HG03469 (cell line): ENCODE results near the gene RNASE8.

Experiments used
- ATAC-seq: cut with Tn5 transposase; IDR thresholded peaks from one replicate; pipeline ENCODE4 v1.9.1; 2021; ENCODE audit warnings: mild to moderate bottlenecking, moderate library complexity, moderate number of reproducible peaks; ENCODE audit not compliant: unreplicated experiment

The RNASE8 gene

DNA sequence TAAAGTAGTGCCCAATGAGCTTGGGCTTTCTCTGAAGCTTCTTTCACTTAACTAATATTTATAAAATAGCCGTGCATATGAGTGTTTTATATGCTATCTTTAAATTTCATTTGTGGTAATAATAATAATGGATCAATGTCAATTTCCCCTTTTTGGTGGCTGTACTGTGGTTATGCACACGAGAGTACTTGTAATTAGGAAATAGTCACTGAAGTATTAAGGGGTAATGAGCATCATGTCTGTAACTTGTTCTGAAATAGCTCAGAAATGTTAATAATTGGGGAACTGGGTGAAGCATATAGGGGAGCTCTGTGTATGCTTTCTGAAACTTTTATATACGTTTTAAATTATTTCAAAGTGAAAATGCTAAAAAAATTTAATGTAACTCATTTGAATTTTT is 7.0 kb upstream of the RNASE8 start:
- ATAC-seq, result no peak

DNA sequence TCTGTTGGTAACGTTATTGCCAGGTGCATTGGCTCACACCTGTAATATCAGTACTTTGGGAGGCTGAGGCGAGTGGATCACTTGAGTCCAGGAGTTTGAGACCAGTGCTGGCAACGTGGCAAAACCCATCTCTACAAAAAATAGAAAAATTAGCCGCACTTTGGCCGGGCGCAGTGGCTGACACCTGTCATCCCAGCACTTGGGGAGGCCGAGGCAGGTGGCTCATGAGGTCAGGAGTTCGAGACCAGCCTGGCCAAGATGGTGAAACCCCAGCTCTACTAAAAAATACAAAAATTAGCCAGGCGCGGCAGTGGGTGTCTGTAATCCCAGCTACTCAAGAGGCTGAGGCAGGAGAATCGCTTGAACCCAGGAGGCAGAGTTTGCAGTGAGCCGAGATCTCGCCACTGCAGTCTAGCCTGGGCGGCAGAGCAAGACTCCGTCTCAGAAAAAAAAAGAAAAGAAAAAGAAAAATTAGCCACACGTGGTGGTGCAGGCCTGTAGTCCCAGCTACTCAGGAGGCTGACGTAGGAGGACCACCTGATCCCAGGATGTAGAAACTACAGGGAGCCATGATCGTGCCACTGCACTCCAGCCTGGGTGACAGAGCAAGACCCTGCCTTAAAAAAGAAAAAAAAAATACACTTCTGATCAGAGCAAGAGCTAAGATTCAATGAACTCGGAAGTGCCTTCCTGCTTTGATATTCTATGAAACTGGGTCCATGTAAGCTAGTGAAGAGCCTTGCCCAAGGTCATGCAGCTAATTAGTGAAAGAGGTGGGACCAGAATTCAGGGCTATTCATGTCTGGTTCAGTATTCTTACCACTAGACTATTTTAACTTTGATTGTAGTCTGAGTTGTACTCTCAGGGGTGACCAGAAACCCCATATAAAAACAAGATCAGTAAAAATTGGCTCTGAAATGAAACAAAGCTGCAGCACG is 4.2 kb upstream of the RNASE8 start:
- no peak for ATAC-seq

DNA sequence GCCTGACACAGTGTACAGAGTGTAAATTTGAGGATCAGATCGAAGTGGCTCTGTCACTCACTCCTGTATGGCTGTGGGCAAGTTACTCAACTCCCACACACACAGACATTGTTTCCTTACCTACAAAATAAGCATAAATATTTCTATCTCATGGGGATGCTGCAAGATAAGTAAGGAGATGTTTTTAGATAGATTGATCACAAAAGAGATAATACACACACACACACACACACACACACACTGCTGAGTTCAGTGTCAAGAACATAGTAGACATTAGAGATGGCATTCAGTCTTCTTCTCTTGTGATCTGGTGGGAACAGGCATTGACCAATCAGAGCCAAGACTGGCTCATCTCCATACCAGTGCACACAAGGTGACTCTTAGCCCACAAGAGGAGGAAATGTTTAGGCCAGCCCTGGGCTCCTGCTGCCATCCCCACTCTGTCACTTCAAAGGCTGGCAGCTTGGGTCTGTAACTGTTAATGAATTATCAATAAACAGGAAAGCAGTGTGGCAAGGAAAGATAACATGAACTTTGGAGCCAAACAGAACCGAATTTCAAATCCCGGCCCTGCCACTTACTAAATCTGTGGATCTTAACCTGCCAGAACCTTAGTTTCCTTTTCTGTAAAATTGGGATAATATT is 3.4 kb upstream of the RNASE8 start:
- no peak for ATAC-seq

DNA sequence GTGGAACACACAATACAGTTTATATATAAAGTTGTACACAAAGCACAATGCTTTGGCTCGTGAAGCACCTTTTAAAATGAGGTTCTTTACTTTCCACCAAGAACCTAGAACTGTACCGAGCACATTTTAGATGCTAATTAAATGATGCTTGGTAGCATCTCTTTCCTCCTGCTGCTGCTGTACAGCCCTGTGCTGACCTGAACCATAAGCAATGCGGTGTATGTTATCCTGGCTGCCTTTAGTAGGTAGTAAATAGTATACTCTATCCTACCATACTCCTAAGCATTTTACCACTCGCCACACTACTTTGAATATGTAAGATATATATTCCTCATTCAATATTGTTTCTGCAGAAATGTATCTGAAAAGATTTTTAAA is 2.9 kb upstream of the RNASE8 start:
- no peak for ATAC-seq

DNA sequence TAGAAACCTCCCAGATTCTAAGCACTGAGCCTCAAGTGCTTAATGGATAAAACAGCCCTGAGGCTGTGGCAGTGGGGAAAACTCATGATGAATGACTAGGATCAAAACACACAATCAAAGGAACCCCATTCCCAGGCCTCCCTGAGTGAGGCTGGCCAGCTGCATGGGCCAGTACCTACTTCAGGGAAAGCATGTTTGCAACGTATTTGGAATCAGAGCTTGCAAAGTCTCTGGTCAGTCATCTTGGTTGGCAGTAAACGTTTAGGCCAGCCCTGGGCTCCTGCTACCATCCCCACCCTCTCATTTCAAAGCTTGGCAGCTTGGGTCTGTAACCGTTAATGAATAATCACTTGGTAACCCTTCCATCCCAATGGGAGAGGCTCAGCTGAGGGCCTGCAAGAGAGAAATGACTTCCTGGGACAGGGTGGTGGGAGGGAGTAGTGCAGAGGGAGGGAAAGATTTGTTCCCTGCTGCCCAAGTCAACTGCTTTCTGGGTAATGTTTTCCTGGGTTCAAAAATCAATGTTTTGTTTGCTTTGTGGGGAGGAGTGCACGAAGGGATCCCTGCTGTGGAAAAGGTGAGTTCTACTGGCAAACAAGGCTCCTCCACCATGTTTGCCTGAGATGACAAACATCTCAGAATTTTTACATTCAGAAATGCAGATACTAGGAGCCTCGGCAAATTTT is 2.0 kb upstream of the RNASE8 start:
- no peak for ATAC-seq

DNA sequence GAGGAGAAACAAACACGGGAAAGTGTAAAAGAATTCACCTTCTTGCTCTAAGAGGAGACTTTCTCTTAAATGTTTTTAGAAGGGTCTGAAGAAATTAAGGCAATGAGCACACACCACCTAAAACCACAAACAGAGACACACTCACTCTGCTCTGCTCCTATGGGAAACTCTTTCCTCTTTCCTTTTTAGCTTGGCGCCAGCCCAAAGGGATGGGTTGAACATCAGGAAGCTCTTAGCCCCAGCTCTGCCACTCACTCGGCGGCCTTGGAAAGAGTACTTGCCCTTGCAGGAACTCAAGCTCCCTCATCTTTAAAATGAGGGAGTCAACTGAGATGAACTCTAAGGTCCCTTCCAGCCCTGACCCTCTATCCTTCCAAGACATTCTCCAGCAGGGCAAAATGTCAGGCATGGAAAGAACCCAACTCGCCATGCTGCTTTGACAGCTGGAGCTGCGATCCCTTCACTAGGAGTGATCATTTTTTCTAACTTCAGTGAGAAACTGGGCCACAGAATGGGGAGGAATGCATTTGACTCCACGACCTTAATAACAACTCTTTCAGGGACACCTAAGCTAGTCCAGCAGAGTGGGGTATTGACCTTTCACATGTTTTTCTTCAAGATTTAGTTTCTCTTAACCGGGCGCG is 980 bp upstream of the RNASE8 start:
- no peak for ATAC-seq

DNA sequence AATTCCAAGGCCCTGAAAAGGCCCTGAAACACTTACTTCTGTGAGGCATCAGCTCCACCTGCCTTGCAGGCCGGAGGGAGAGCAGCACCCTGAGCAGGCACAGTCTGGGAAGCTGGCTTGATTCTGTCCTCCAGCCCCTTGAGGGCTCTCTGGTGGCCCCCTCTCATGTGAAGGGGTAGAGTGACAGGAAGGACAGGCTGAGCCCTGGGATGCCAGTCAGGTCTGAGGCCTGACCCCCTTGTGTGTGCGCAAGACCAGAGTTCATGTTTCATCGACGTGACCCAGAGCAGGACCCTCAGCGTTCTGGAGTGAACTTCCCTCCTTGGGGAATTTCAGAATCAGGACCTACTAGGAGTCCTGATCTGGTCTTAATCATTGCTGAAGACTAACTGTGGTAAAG is 1.3 kb downstream of the RNASE8 start:
- ATAC-seq, result no peak

DNA sequence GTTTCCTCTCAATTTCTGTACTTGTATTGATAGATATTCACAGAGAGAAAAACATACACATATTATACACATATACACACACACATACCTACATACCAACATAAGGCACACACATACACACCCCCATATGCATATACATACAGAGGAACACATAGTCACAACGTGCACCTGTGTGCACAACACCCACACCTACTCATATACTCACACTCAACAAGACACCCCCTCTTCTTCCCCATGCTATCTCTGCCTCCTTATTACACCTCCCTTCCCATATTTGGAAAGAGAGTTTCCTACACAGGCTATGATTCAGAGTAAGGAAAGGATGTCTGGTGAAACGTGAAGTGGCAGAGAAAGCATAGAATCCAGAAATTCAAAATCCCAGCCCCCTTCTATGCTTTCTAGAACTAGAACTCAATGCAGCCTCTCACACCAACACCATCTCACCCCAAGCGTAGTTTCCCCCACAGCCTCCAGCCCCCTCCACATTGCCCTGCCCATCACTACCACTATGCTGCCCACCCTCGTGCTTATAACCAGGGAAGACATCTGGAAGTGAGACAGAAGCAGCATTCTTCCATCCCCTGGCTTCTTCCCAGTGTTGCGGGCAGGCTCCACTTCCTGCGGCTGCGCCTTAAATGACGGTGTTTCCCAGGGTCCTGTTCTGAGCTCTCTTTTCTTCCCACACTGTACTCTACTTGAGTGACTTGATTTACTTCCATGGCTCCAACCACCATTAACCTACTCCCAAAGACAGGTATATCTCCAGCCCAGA is 2.4 kb downstream of the RNASE8 start:
- ATAC-seq, result no peak

DNA sequence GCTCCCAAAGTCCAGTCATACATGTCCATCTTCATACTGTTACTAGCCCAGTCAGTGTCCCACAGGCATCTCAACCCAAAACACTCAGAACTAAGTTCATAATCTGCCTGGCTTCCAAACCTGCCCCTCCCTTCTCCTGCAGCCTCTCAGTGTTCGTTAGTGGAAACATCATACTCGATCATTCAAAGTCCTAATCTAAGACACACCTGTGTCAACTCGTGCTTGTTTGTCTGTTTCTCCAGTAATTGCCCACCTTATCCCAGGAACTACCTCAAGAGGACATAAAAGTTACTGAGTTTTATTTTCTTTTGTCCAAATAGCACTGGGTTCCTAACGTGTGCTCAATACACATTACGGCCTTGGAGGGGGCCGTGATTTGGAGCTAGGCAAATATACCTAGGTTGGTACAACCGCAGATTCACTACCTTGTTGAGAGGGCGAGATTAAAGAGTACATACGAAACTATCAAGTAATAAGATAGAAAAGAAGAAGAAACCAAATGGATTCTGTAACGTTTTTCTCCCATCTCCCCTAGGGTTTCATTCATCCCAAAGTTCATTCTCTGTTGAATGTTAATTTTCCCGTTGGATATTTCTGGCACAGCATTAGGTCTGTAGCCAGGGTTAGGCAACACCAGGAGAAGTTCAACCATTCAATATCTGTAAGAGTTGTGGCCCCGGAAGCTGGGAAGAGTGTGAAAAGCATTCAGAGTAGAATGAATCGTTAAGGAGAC is 3.2 kb downstream of the RNASE8 start:
- ATAC-seq, result no peak

DNA sequence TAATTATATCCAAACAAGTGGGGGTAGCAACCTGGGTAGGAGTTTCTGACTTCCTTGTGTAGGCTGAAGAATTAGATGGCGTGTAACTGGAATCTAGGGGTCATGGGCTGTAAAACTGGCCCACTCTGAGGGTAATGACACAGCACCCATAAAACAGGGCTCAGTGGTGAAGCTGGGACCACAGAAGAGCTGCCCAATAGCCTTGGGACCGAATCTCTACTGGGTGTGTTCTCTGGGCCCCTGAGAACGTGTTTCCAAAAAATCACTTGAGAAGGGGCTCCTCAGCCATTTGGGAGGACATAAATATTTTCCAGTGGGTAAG is 3.7 kb downstream of the RNASE8 start:
- ATAC-seq, result no peak

DNA sequence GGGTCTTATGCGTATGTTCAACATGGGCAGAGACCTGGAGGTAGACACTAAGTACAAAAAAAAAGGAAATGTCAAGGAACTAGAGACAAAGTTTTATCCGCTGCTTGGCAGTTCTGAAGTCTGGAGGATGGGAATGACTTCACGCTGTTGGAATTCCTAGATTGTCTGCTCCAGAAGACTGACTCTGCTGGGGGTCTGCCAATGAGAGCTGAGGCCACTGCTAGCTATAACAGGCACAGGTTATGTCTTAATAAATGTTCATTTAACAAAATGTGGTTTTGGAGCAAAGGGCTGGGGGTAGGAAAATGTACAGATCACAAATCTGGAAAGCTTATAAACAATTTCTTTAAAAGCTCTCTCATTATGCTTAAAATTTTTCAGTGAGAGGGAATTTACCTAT is 5.9 kb downstream of the RNASE8 start:
- ATAC-seq, result no peak

DNA sequence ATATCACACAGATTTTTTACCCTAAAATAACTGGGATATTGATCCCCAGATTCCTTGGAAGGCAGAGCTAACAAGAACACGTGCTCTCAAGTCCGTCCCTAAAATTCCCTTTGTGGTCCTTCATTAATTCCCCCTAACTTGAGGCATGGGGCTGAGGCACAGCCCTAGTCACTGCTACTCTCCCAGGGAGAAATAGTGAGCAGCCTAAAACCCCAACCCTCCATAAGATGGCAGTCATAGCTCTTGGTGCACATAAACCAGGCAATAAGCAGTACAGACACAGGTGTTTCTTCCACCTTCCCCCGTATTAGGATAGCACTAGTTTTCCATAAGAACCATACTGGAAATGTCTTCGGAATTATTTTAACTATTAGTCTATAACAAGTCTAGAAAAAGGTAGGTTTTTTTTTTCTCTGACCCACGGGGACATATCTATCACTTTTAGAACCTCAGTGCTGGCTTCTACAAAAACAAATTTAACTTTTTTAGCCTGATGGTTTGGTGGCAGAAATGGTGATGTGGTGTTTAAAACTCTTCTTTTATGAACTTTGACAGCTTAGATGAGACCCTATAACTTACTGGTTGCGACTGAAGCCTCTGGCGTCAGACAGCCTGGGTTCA is 9.4 kb downstream of the RNASE8 start:
- no peak for ATAC-seq

DNA sequence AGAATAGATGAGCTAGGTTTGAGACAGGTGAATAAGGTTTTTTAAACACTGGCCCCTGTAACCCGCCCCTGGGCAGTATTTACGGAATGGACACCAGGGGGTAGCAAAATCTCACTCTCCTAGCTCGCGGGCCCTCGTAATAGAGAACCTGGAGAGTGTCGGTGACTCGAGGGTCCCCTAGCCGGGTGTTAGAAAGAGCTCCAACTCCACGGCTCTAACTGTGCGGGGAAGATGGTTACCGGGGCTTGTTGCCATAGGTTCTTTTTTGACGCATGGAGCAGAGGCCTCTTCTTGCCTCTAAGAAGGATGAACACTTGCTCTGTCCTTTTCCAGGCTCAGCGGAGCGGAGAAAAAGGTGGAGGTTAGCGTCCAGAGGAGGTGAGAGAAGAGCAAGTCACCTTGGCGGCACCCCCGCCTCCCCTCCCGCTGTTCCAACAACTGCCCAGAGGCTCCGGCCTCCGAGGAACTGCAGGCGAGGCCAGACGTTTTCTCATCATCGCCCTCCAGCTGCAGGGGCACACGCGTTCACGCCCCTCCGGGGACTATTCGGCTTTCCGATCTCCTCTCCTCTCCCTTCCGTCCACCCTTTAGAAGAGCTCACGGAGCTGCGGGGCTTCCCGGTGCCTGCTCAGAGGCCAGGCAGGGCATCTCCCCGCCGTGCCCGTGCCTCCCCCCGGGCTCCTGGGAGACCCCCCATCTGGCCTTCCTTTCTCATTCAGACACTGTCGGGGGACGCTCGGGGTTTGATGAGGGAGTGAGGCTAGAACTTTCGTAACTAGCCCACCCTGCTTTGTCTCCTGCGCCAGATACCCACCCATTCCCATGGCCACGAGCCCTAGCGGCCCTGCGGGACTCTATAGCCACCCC is 11.1 kb downstream of the RNASE8 start:
- ATAC-seq, result no peak

DNA sequence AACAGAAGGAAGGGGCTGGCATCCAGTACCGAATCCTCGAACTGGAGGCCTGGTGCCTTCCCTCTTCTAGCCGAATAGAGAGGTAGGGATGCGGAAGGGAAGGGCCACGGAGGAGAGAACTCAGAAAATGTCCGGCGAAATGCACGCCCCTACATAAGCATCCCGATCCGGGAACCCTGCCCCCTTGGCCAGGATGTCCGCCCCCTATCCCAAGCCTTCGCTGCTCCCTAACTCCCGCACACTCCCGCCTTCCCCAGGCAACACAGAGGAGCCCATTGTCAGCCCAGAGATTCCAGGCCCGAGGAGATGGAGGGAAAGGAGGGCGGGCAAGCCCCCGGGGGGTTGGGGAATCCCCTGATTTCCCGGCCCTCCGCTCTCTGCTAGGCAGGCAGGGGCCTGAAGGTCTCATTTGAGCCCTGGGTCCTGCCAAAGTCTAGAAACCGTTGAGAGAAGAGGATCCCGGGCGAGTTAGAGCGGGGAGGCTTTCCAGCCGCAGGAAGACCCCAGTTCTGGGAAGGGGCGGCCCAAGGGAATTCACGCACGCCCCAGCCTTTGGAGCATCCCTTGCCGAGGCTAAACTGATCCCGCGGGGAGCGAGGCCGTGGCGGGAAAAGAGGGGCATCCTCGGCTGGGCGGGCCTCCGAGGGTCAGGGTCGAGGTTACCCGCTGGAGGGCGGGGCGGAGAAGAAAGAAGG is 11.9 kb downstream of the RNASE8 start:
- no peak for ATAC-seq

DNA sequence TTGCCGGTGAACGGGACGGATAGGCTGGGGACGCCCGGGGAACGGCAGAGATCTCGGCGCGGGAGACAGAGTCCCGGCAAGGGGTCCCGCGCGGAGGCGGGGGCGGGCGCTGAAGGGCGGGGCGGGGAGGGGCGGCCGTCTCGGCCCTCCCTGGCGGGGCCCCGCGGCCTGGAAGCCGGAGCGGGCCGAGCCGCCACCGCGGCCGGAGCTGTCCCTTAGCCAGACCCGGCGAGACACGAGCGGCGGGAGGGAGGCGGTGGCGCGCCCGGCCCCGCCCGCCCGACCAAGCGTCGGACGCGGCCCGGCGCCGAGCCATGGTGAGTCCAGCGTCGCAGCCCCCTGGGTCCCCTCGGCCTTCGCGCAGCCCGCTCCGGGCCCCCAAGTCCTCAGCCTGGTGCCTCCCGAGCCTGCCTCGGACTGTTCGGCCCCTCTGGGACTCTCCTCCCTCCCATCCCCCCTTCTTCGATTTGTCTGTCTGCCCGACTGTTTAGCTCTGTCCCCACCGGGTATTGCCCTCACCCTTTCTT is 12.5 kb downstream of the RNASE8 start, which contains the start of gene ARHGEF40:
Gene ARHGEF40, plus strand, starts transcription at position 222 of the 527 bp plus-strand sequence. Its CDS starts 93 bp downstream, at position 315.
- no peak for ATAC-seq

DNA sequence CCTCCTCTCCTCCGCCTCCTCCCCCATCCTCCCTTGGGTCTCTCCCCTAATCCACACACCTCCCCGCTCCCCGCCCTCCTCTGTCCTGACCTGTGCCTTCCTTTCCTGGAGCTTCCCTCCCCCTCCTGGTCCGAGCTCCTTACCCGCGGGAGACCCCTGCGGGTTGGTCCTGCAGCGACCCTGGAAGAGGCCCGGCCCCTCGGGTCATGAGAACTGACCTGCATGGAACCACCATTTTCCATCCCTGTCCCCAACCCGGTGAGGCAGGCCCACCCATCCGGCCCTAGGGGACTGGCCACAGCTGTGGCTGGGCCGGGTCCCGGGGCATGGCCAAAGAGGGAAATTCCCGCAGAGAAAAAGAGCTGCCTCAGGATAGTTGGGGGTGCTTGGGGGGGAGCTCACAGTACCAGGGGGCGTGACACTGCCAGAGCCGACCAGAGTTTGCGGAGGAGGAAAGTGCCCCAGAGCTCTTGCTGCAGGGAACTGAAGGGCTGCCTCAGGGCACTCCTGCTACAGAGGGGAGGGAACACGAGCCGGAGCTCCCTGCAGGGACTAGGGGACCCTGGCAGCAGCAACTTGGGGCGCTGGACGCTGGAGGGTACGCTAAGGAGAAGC is 13.1 kb downstream of the RNASE8 start:
- ATAC-seq, result no peak
